Right lobe of liver (tissue), 4 donors: ENCODE measurements around the gene RRM2.

Source experiments
- POLR2A ChIP-seq: fragments of 450-650 bp; IDR thresholded peaks from one replicate; pipeline ENCODE4 v1.6.1; 2017; ENCODE audit warnings: antibody characterized with exemption, mild to moderate bottlenecking
- TF ChIP-seq, protein P1 (sequence below), 4 donors: fragments of 200-600 bp in 3 of 4; fragments of 450-650 bp in 1 of 4; IDR thresholded peaks; one replicate each; pipeline versions ENCODE4 v1.5.1 to v1.8.0; 2016 to 2022; ENCODE audit warnings: antibody characterized with exemption in 4 of 4, mild to moderate bottlenecking in 2 of 4
- donor health status: DM: no; HTN: no; CAD: no.
- donor health status: DM: no; HTN: no; CAD: no.
- donor health status: DM: no; HTN: yes; CAD: no.

DNA sequence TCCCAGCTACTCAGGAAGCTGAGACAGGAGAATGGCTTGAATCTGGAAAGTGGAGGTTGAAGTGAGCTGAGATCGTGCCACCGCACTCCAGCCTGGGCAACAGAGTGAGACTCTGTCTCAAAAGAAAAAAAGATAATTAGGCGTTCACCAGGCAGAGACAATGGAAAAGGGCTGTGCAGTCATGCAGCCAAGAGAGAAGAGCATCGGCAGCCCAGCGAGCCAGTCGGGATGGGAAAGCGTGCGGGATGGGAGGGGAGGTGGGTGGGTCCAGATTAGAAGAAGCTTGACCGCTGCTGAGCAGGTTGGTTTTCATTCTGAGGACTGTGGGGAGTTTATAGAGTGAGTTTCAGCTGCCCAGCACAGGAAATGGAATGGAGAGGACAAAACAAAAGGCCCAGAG, 27.4 kb upstream of the RRM2 start:
- TF ChIP-seq, protein P1, sequence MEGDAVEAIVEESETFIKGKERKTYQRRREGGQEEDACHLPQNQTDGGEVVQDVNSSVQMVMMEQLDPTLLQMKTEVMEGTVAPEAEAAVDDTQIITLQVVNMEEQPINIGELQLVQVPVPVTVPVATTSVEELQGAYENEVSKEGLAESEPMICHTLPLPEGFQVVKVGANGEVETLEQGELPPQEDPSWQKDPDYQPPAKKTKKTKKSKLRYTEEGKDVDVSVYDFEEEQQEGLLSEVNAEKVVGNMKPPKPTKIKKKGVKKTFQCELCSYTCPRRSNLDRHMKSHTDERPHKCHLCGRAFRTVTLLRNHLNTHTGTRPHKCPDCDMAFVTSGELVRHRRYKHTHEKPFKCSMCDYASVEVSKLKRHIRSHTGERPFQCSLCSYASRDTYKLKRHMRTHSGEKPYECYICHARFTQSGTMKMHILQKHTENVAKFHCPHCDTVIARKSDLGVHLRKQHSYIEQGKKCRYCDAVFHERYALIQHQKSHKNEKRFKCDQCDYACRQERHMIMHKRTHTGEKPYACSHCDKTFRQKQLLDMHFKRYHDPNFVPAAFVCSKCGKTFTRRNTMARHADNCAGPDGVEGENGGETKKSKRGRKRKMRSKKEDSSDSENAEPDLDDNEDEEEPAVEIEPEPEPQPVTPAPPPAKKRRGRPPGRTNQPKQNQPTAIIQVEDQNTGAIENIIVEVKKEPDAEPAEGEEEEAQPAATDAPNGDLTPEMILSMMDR (IDR thresholded peaks at IDR 0.05) = no peak
- TF ChIP-seq POLR2A = no peak
